Neural progenitor cell (in vitro differentiated cells): ENCODE data around the gene ACOXL.
A peak's percentile ranks its signal among the peaks of the same experiment; 100 is the strongest.

Experiments used
- CTCF ChIP-seq: fragments of 200-600 bp; sonication (generic); IDR thresholded peaks from 2 replicates; pipeline ENCODE4 v1.5.1; 2017; ENCODE audit warnings: antibody characterized with exemption, mild to moderate bottlenecking
- EZH2 ChIP-seq: fragments of 200-600 bp; sonication (generic); IDR thresholded peaks from 2 replicates; pipeline ENCODE4 v1.6.1; 2017; ENCODE audit warnings: antibody characterized with exemption, mild to moderate bottlenecking, moderate library complexity
- EZH2phosphoT487 ChIP-seq: fragments of 200-600 bp; sonication (generic); IDR thresholded peaks from 2 replicates; pipeline ENCODE4 v1.6.1; 2017; ENCODE audit warnings: antibody characterized with exemption

GRCh38 chr2:110876167-110876999 is 144.0 kb downstream of the ACOXL start:
- peak; percentile 56 for TF ChIP-seq CTCF
- TF ChIP-seq EZH2: no peak
- no peak for TF ChIP-seq EZH2phosphoT487
